Gastroesophageal sphincter (tissue), 4 donors: ENCODE measurements around the gene BDKRB2. TPM values are rescaled to one million over a fixed set of nuclear protein-coding genes. Genes with fewer than 3 reads are reported as not detected.
A peak's percentile ranks its signal among the peaks of the same experiment; 100 is the strongest.

Experiments used
- ATAC-seq: fragments of 150-250 bp; one replicate; pipeline ENCODE4 v1.9.1; 2016; ENCODE audit warnings: mild to moderate bottlenecking, moderate library complexity
- H3K27ac ChIP-seq, 4 donors: fragments of 200-600 bp; sonication (generic) in 3 of 4; 1 replicate in 3 of 4; 2 replicates in 1 of 4; pipeline ENCODE4 v1.5.1; 2016 to 2019
- H3K27me3 ChIP-seq: fragments of 200-600 bp; sonication (generic); one replicate; pipeline ENCODE4 v1.5.1; 2019
- H3K36me3 ChIP-seq, 2 donors: fragments of 200-600 bp; sonication (generic); one replicate each; pipeline ENCODE4 v1.5.1; 2019; ENCODE audit warnings: control low read depth in 1 of 2
- H3K4me1 ChIP-seq, 3 donors: fragments of 200-600 bp; sonication (generic); 1 replicate in 2 of 3; 2 replicates in 1 of 3; pipeline ENCODE4 v1.5.1; 2016 to 2019; ENCODE audit warnings: control low read depth in 2 of 3
- H3K4me3 ChIP-seq, 2 donors: fragments of 200-600 bp; sonication (generic); one replicate each; pipeline ENCODE4 v1.5.1; 2019; ENCODE audit warnings: mild to moderate bottlenecking in 1 of 2, moderate library complexity in 1 of 2
- H3K9me3 ChIP-seq, 3 donors: fragments of 200-600 bp; sonication (generic); one replicate each; pipeline ENCODE4 v1.5.1; 2017 to 2019; ENCODE audit warnings: control low read depth in 2 of 3
- EP300 ChIP-seq: sonication (generic); formaldehyde crosslinking; IDR thresholded peaks from one replicate; pipeline ENCODE4 v1.6.1; 2017; ENCODE audit warnings: antibody characterized with exemption, mild to moderate bottlenecking
- POLR2A ChIP-seq, 2 donors: fragments of 450-650 bp; IDR thresholded peaks; one replicate each; pipeline ENCODE4 v1.6.1; 2017; ENCODE audit warnings: antibody characterized with exemption in 2 of 2, mild to moderate bottlenecking in 2 of 2, moderate library complexity in 1 of 2
- POLR2AphosphoS5 ChIP-seq: sonication (generic); formaldehyde crosslinking; IDR thresholded peaks from one replicate; pipeline ENCODE4 v1.6.1; 2017; ENCODE audit warnings: antibody characterized with exemption
- WGBS, 2 donors: methylation state at CpG; one replicate each; pipeline ENCODE4 v1.1.5; 2018; ENCODE audit warnings: low coverage in 1 of 2; 5-methylcytosine and 5-hydroxymethylcytosine counted together
- total RNA-seq, 4 donors: library from RNA; depleted of rRNA; stranded (reverse); fragments of >200 nt; gene quantifications; one replicate each; pipeline ENCODE4 v1.1.0, GENCODE V29; 2016
- TF ChIP-seq, protein P1 (sequence below), 4 experiments: fragments of 200-600 bp in 2 of 4; fragments of 450-650 bp in 2 of 4; sonication (generic) in 1 of 4; IDR thresholded peaks; one replicate each; pipeline ENCODE4 v1.5.1; 2017 to 2019; ENCODE audit warnings: antibody characterized with exemption in 4 of 4, mild to moderate bottlenecking in 2 of 4, moderate library complexity in 2 of 4

Gene BDKRB2
- total RNA-seq, 4 donors from 2014 or later = 3.3 to 13.6 (median 8.3) TPM

DNA sequence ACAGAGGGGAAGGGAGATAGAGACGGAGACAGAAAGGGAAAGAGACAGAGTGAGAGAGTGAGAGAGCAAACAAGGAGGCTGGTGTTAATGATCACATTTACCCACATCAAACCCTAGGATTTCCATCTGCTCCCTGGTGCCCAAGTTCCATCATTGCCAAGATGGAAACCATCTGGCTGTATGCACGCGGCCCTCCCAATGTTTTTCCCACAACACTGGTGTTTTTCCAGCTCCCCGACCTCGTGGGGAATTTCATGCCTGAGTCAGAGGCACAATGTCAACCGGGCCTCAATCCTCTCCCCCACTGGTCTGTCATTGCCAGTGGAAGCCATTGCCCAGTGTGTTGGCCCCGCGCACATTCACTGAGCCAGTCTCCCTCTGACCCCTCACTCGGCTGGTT lies 19.9 kb upstream of the BDKRB2 start:
- H3K9me3 ChIP-seq = no peaks in the 10 kb centered on the region
- TF ChIP-seq POLR2AphosphoS5 (peak; percentile 8), EP300 (no peak)
- no peaks in the 10 kb centered on the region for H3K4me1 ChIP-seq
- H3K4me3 ChIP-seq = no peak overlapping the region
- ATAC-seq = peak; percentile 55
- 22 to 55% methylated on average over 5 to 6 of the region's 9 CpGs for WGBS, 2 donors
- no peaks in the 10 kb centered on the region for H3K36me3 ChIP-seq
- no peaks in the 10 kb centered on the region for H3K27me3 ChIP-seq
- H3K27ac ChIP-seq = peak overlapping the region in 1 of 4 donors; percentile 29

DNA sequence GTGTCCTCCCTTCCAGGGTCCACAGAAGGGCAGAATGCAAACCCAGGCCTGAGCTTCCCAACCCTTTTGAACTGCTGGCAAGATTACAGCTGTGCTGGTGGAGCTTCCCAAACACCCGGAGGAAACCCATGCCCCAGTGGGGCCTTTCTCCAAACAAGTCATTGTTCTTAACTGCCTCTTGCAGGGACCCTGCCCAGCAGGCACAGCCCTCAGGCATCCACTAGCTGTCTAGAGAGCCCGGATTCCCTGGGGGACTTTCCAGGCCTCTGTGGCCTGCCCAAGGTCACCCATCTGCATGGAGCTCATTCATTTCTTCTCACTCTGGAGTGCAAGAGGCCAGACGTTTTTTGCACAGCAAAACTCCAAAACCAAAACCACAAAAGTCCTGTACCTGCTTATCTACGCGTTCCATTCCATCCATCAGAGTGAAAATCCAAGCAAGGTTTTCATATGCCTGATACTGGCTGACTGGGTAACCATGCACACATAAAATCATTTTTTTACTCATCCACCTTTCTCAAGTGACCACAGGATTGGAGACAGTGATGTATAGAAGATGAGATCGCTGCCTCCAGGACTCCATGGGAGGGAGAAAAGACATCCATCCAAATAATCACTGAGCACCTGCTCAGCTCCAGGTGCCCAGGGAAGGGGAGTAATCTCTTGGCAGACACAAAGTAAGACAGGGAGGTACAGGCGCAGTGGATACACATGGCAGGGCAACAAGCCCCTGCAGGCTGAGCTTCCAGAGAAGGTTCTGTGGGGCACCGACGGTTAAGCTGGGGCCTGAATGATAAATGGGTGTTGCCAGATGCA lies 17.2 kb upstream of the BDKRB2 start:
- H3K27me3 ChIP-seq = peaks cover 3% of the 10 kb centered on the region
- no peaks in the 10 kb centered on the region for H3K9me3 ChIP-seq
- H3K4me1 ChIP-seq = no peaks in the 10 kb centered on the region
- no peak overlapping the region for H3K4me3 ChIP-seq
- TF ChIP-seq, protein P1, sequence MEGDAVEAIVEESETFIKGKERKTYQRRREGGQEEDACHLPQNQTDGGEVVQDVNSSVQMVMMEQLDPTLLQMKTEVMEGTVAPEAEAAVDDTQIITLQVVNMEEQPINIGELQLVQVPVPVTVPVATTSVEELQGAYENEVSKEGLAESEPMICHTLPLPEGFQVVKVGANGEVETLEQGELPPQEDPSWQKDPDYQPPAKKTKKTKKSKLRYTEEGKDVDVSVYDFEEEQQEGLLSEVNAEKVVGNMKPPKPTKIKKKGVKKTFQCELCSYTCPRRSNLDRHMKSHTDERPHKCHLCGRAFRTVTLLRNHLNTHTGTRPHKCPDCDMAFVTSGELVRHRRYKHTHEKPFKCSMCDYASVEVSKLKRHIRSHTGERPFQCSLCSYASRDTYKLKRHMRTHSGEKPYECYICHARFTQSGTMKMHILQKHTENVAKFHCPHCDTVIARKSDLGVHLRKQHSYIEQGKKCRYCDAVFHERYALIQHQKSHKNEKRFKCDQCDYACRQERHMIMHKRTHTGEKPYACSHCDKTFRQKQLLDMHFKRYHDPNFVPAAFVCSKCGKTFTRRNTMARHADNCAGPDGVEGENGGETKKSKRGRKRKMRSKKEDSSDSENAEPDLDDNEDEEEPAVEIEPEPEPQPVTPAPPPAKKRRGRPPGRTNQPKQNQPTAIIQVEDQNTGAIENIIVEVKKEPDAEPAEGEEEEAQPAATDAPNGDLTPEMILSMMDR (IDR thresholded peaks at IDR 0.05) = no peak
- TF ChIP-seq POLR2A (IDR thresholded peaks at IDR 0.05) = no peak
- TF ChIP-seq POLR2AphosphoS5 = no peak
- no peaks in the 10 kb centered on the region for H3K36me3 ChIP-seq
- 83 to 100% methylated on average over 4 to 7 of the region's 9 CpGs for WGBS, 2 donors
- H3K27ac ChIP-seq = no peak overlapping the region
- ATAC-seq = no peak

DNA sequence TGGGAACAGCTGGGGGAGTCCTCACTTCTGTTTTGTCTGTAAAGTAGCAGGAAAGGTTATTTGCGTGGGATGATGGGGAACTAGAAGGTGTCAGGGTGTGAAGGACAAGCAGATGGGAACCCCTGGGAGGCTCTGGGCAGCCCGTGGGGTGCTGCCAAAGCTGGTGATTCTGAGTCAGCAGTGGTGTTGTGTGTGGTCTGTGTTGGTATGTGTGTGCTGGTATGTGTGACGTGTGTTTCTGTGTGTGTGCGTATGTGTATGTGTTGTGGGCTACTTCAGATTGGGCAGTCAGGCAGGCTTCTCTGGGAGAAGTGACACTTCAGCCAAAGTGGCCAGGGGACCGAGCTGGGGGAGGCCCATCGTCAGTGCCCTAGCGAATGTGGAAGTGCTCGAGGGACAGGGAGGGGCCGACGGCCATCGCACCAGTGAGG lies 15.3 kb upstream of the BDKRB2 start:
- Histone ChIP-seq H3K27ac (peak overlapping the region in 2 of 4 donors; percentile 7 to 49), H3K4me1 (no peaks in the 10 kb centered on the region), H3K4me3 (no peak overlapping the region), H3K36me3 (no peaks in the 10 kb centered on the region), H3K27me3 (peaks cover 5% of the 10 kb centered on the region), H3K9me3 (no peaks in the 10 kb centered on the region)
- WGBS, 2 donors = 65 to 79% methylated on average over 7 to 9 of the region's 11 CpGs
- TF ChIP-seq POLR2AphosphoS5 (no peak), POLR2A (IDR thresholded peaks at IDR 0.05) (no peak), EP300 (no peak)
- TF ChIP-seq, protein P1 (IDR thresholded peaks at IDR 0.05) = no peak
- no peak for ATAC-seq

DNA sequence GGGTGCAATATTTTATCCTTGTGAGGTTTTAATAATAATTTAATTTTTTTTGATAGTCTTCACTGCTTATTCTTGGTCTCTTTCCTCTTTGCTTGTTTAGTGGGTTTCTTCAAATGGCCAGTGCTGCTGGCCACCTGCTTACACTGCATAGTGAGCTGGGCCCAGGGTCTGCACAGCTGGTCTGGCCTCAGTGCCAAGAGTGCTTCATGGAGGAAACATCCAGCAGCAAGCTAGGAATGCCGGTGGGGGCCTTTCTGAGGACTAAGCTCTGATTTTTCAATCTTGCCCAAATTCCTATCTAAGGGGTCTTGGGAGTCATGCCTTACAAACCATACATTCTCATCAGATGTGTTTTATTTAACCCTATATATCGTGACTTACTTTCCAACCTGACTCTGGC lies 13.3 kb upstream of the BDKRB2 start:
- Histone ChIP-seq H3K36me3 (no peaks in the 10 kb centered on the region), H3K9me3 (no peaks in the 10 kb centered on the region), H3K27ac (no peak overlapping the region), H3K4me3 (no peak overlapping the region), H3K27me3 (peaks cover 9% of the 10 kb centered on the region), H3K4me1 (no peaks in the 10 kb centered on the region)
- ATAC-seq = no peak
- WGBS, 2 donors = 66% methylated on average over 2 of the region's 2 CpGs; no CpG with 5 or more reads in 1 of the 2 donors
- no peak for TF ChIP-seq POLR2AphosphoS5
- no peak for TF ChIP-seq EP300
- TF ChIP-seq, protein P1 (IDR thresholded peaks at IDR 0.05) = no peak
- TF ChIP-seq POLR2A (IDR thresholded peaks at IDR 0.05) = no peak

DNA sequence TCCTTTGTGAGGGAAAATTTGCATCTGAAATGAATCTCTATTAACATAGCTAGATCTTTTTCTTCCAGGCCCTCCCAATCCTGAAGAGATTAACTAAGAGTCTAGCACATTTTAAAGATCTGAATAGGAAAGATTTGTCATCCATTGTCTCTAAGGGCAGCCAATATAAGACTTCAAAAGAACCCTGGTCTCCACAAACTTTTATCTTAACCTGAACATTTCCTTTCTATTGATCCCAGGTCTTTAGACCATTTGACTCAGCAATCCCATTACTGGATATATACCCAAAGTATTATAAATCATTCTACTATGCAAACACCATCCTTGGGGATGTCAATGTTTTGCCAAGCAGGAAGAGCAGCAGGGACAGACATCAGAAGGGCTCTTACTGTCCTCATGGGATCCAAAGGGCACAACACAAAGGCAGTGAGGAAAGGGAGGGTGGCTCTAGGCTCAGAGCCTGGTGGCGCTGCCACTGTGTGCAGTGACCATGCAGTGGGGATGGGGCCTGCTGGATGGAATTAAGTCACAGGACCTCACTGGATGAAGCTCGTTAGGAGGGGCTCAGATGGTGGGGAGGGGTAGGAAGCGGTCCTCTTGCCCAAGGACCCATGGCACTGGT lies 12.7 kb upstream of the BDKRB2 start:
- WGBS, 2 donors = 71 to 80% methylated on average over 2 to 3 of the region's 3 CpGs
- H3K36me3 ChIP-seq = no peaks in the 10 kb centered on the region
- peaks cover 9% of the 10 kb centered on the region for H3K27me3 ChIP-seq
- TF ChIP-seq EP300 (no peak), POLR2AphosphoS5 (no peak), POLR2A (IDR thresholded peaks at IDR 0.05) (no peak)
- TF ChIP-seq, protein P1 (IDR thresholded peaks at IDR 0.05) = no peak
- H3K9me3 ChIP-seq = no peaks in the 10 kb centered on the region
- no peak overlapping the region for H3K4me3 ChIP-seq
- no peak for ATAC-seq
- H3K4me1 ChIP-seq = no peaks in the 10 kb centered on the region
- no peak overlapping the region for H3K27ac ChIP-seq
